Measurements from ENCODE around the gene SMIM28. TPM values are rescaled to one million over a fixed set of nuclear protein-coding genes. Genes with fewer than 3 reads are reported as not detected.

The SMIM28 gene
- total and polyA plus RNA-seq, 2 donors from 2014 or later = not detected

GRCh38 chr6:138418118-138418742 lies 40.5 kb downstream of the SMIM28 start:
- TF ChIP-seq CTCF (IDR thresholded peaks at IDR 0.05; ENCODE audit: borderline replicate concordance, extremely low read depth, insufficient read depth) = no peak
- no peak overlapping the region for H3K9ac ChIP-seq (ENCODE audit: low read length in 3 of 3)
- peaks cover 4 to 9% (median 4%) of the 10 kb centered on the region in 3 donors for H3K36me3 ChIP-seq (ENCODE audit: control insufficient read depth in 2 of 3, insufficient read depth in 3 of 3, low read length in 3 of 3)
- DNase-seq (no peak), FAIRE-seq (no peak)
- H3K4me3 ChIP-seq (ENCODE audit: low read length in 3 of 3) = no peak overlapping the region
- H3K4me1 ChIP-seq (ENCODE audit: control insufficient read depth in 2 of 3, insufficient read depth in 2 of 3, low read depth in 1 of 3, low read length in 3 of 3) = peaks cover 0 to 3% (median 0%) of the 10 kb centered on the region in 3 donors
- no peaks in the 10 kb centered on the region for H3K27me3 ChIP-seq (ENCODE audit: control insufficient read depth, insufficient read depth, low read length)
- peaks cover 0 to 4% (median 0%) of the 10 kb centered on the region in 3 donors for H3K9me3 ChIP-seq (ENCODE audit: control insufficient read depth in 2 of 3, insufficient read depth in 1 of 3, low read length in 3 of 3)
- H3K27ac ChIP-seq (ENCODE audit: low read depth in 2 of 2, low read length in 2 of 2) = no peak overlapping the region
- intact Hi-C loops (cut with DNase I) = no loop called here

- Histone ChIP-seq H3K27ac (ENCODE audit: low read depth in 2 of 2, low read length in 2 of 2) (no peak overlapping the region), H3K4me3 (ENCODE audit: low read length in 3 of 3) (no peak overlapping the region), H3K9ac (ENCODE audit: low read length in 3 of 3) (no peak overlapping the region), H3K27me3 (ENCODE audit: control insufficient read depth, insufficient read depth, low read length) (no peaks in the 10 kb centered on the region), H3K4me1 (ENCODE audit: control insufficient read depth in 2 of 3, insufficient read depth in 2 of 3, low read depth in 1 of 3, low read length in 3 of 3) (peaks cover 0 to 3% (median 0%) of the 10 kb centered on the region in 3 donors), H3K36me3 (ENCODE audit: control insufficient read depth in 2 of 3, insufficient read depth in 3 of 3, low read length in 3 of 3) (peaks cover 0 to 4% (median 0%) of the 10 kb centered on the region in 3 donors), H3K9me3 (ENCODE audit: control insufficient read depth in 2 of 3, insufficient read depth in 1 of 3, low read length in 3 of 3) (peaks cover 0 to 4% (median 0%) of the 10 kb centered on the region in 3 donors)
- TF ChIP-seq CTCF (IDR thresholded peaks at IDR 0.05; ENCODE audit: borderline replicate concordance, extremely low read depth, insufficient read depth) = no peak
- no peak for DNase-seq
- intact Hi-C loops (cut with DNase I) = no loop called here
- FAIRE-seq = no peak
Observed at GRCh38 chr6:138419766-138420165, 42.1 kb downstream of the SMIM28 start.

- H3K4me3 ChIP-seq (ENCODE audit: low read length in 3 of 3) = no peak overlapping the region
- intact Hi-C loops (cut with DNase I) = no loop called here
- DNase-seq = no peak
Observed at GRCh38 chr6:138420356-138420755, 42.7 kb downstream of the SMIM28 start.

More at GRCh38 chr6:138420356-138420755, 42.7 kb downstream of the SMIM28 start:
- no peak for FAIRE-seq
- Histone ChIP-seq H3K9me3 (ENCODE audit: control insufficient read depth in 2 of 3, insufficient read depth in 1 of 3, low read length in 3 of 3) (peaks cover 0 to 4% (median 0%) of the 10 kb centered on the region in 3 donors), H3K9ac (ENCODE audit: low read length in 3 of 3) (no peak overlapping the region), H3K27ac (ENCODE audit: low read depth in 2 of 2, low read length in 2 of 2) (no peak overlapping the region), H3K27me3 (ENCODE audit: control insufficient read depth, insufficient read depth, low read length) (no peaks in the 10 kb centered on the region), H3K36me3 (ENCODE audit: control insufficient read depth in 2 of 3, insufficient read depth in 3 of 3, low read length in 3 of 3) (peaks cover 0 to 4% (median 0%) of the 10 kb centered on the region in 3 donors), H3K4me1 (ENCODE audit: control insufficient read depth in 2 of 3, insufficient read depth in 2 of 3, low read depth in 1 of 3, low read length in 3 of 3) (peaks cover 0 to 3% (median 0%) of the 10 kb centered on the region in 3 donors)
- TF ChIP-seq CTCF (IDR thresholded peaks at IDR 0.05; ENCODE audit: borderline replicate concordance, extremely low read depth, insufficient read depth) = no peak
